ENCODE results near the gene CDO1.

- TF ChIP-seq POLR2A (conservative IDR thresholded peaks at IDR 0.05) (no peak), HDGF (IDR thresholded peaks at IDR 0.05) (no peak), CTCF (IDR thresholded peaks at IDR 0.05 in 2 of 3, conservative IDR thresholded peaks at IDR 0.05 in 1 of 3; ENCODE audit: insufficient read depth in 2 of 3, low read depth in 1 of 3, low read length in 3 of 3) (no peak), PATZ1 (CRISPR knock-in tag; IDR thresholded peaks at IDR 0.05; ENCODE audit: borderline replicate concordance) (no peak), ZBTB12 (CRISPR knock-in tag; IDR thresholded peaks at IDR 0.05) (no peak), RAD21 (CRISPR knock-in tag; conservative IDR thresholded peaks at IDR 0.05 in 1 of 2, IDR thresholded peaks at IDR 0.05 in 1 of 2) (no peak), PHF8 (IDR thresholded peaks at IDR 0.05; ENCODE audit: borderline replicate concordance, low read length) (no peak), RB1 (IDR thresholded peaks at IDR 0.05; ENCODE audit: low read depth) (no peak), NBN (IDR thresholded peaks at IDR 0.05; ENCODE audit: low read depth) (no peak), MAX (CRISPR knock-in tag; IDR thresholded peaks at IDR 0.05) (no peak), MBD1 (CRISPR knock-in tag; IDR thresholded peaks at IDR 0.05) (no peak), WHSC1 (IDR thresholded peaks at IDR 0.05; ENCODE audit: low read length) (no peak), SNRNP70 (optimal IDR thresholded peaks at IDR 0.05; ENCODE audit: low read depth, low read length) (no peak), ZNF431 (CRISPR knock-in tag; IDR thresholded peaks at IDR 0.05) (no peak)
These were observed 27.9 kb upstream of the CDO1 start for GRCh38 chr5:115844321-115844817.
